ENCODE results near the gene TIMMDC1. TPM values are rescaled to one million over a fixed set of nuclear protein-coding genes. Genes with fewer than 3 reads are reported as not detected.

Gene TIMMDC1
- total RNA-seq, 1 experiment from 2014 or later = 121 TPM

DNA sequence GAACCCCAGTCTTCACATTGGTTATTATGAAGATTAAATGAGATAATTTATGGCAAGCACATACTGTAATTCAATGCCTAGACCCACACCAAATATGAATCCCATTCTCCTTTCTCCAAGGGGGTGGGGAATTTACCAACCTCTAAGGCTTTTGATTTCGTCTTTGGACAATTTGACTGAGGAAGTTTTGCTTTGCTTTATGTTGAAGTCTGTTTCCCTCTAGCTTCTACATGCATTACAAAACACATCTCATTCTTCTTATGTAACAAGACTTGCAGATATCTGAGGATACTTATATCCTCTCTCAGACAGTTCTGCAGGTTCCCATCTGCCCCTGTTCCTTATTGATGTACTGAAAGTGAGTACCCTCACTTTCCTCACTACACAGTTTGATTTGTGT lies 48.9 kb downstream of the TIMMDC1 start:
- Histone ChIP-seq H3K9me2 (ENCODE audit: insufficient read depth) (no peaks in the 10 kb centered on the region), H4K20me1 (ENCODE audit: insufficient read depth) (no peaks in the 10 kb centered on the region), H3K4me2 (ENCODE audit: low read length) (no peak overlapping the region), H3K36me3 (ENCODE audit: control insufficient read depth in 1 of 2, insufficient read depth in 2 of 2, low read length in 2 of 2) (no peaks in the 10 kb centered on the region), H3K9ac (ENCODE audit: low read length) (no peak overlapping the region), H3K9me3 (ENCODE audit: control insufficient read depth in 1 of 2, insufficient read depth in 1 of 2, low read depth in 1 of 2, low read length in 2 of 2) (no peaks in the 10 kb centered on the region), H3K4me1 (ENCODE audit: control insufficient read depth in 1 of 2, insufficient read depth in 2 of 2, low read length in 2 of 2) (no peaks in the 10 kb centered on the region), H3K4me3 (replicated peaks in 1 of 2; ENCODE audit: low read depth in 1 of 2, low read length in 2 of 2) (no peak overlapping the region), H3K27me3 (ENCODE audit: insufficient read depth, low read length) (no peaks in the 10 kb centered on the region), H3K79me2 (ENCODE audit: insufficient read depth, low read length) (no peaks in the 10 kb centered on the region), H3K27ac (ENCODE audit: low read depth, low read length) (no peak overlapping the region), H2AFZ (ENCODE audit: low read depth, low read length, poor library complexity, severe bottlenecking) (no peak overlapping the region)
- ATAC-seq (no peak), DNase-seq (ENCODE audit: low read depth, low spot score) (no peak)
- ChIA-PET POLR2A (no interaction called here), CTCF (no interaction called here), RAD21 (ENCODE audit: low non-redundant PET in 1 of 2, low total read pairs in 2 of 2, uncharacterized antibody in 2 of 2, unreplicated experiment in 2 of 2) (no interaction called here)
- intact Hi-C loops (cut with micrococcal nuclease) = no loop called here
- TF ChIP-seq YY1 (IDR thresholded peaks at IDR 0.05; ENCODE audit: extremely low read depth, insufficient replicate concordance, low read depth, low read length) (no peak), CBX3 (IDR thresholded peaks at IDR 0.05; ENCODE audit: low read depth) (no peak), ELF1 (IDR thresholded peaks at IDR 0.05; ENCODE audit: borderline replicate concordance, low read depth) (no peak), EZH2 (IDR thresholded peaks at IDR 0.05) (no peak), FOSL1 (IDR thresholded peaks at IDR 0.05; ENCODE audit: low read depth) (no peak), RAD21 (IDR thresholded peaks at IDR 0.05; ENCODE audit: low read depth) (no peak), SIN3A (IDR thresholded peaks at IDR 0.05; ENCODE audit: low read depth) (no peak), SP1 (IDR thresholded peaks at IDR 0.05; ENCODE audit: low read depth) (no peak), ZFX (IDR thresholded peaks at IDR 0.05) (no peak), TCF7L2 (IDR thresholded peaks at IDR 0.05; ENCODE audit: borderline replicate concordance, extremely low read depth, insufficient read depth, insufficient read length) (no peak), EZH2phosphoT487 (IDR thresholded peaks at IDR 0.05; ENCODE audit: borderline replicate concordance) (no peak), SRF (IDR thresholded peaks at IDR 0.05; ENCODE audit: low read depth) (no peak), EGR1 (IDR thresholded peaks at IDR 0.05; ENCODE audit: low read depth) (no peak), POLR2AphosphoS5 (IDR thresholded peaks at IDR 0.05; ENCODE audit: low read depth, low read length) (no peak), ZNF274 (IDR thresholded peaks at IDR 0.05; ENCODE audit: low read depth, low read length) (no peak), CEBPB (IDR thresholded peaks at IDR 0.05; ENCODE audit: low read depth) (no peak), POLR2A (IDR thresholded peaks at IDR 0.05; ENCODE audit: borderline replicate concordance, extremely low read depth, insufficient read depth, insufficient read length) (no peak)
- TF ChIP-seq, protein P1, sequence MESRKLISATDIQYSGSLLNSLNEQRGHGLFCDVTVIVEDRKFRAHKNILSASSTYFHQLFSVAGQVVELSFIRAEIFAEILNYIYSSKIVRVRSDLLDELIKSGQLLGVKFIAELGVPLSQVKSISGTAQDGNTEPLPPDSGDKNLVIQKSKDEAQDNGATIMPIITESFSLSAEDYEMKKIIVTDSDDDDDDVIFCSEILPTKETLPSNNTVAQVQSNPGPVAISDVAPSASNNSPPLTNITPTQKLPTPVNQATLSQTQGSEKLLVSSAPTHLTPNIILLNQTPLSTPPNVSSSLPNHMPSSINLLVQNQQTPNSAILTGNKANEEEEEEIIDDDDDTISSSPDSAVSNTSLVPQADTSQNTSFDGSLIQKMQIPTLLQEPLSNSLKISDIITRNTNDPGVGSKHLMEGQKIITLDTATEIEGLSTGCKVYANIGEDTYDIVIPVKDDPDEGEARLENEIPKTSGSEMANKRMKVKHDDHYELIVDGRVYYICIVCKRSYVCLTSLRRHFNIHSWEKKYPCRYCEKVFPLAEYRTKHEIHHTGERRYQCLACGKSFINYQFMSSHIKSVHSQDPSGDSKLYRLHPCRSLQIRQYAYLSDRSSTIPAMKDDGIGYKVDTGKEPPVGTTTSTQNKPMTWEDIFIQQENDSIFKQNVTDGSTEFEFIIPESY (IDR thresholded peaks at IDR 0.05; ENCODE audit: extremely low read depth, insufficient replicate concordance, low read length) = no peak
- TF ChIP-seq, protein P2, sequence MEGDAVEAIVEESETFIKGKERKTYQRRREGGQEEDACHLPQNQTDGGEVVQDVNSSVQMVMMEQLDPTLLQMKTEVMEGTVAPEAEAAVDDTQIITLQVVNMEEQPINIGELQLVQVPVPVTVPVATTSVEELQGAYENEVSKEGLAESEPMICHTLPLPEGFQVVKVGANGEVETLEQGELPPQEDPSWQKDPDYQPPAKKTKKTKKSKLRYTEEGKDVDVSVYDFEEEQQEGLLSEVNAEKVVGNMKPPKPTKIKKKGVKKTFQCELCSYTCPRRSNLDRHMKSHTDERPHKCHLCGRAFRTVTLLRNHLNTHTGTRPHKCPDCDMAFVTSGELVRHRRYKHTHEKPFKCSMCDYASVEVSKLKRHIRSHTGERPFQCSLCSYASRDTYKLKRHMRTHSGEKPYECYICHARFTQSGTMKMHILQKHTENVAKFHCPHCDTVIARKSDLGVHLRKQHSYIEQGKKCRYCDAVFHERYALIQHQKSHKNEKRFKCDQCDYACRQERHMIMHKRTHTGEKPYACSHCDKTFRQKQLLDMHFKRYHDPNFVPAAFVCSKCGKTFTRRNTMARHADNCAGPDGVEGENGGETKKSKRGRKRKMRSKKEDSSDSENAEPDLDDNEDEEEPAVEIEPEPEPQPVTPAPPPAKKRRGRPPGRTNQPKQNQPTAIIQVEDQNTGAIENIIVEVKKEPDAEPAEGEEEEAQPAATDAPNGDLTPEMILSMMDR (IDR thresholded peaks at IDR 0.05 in 2 of 3, conservative IDR thresholded peaks at IDR 0.05 in 1 of 3; ENCODE audit: borderline replicate concordance in 1 of 3, insufficient read depth in 1 of 3, low read depth in 2 of 3, low read length in 2 of 3) = no peak
- TF ChIP-seq, protein P3, sequence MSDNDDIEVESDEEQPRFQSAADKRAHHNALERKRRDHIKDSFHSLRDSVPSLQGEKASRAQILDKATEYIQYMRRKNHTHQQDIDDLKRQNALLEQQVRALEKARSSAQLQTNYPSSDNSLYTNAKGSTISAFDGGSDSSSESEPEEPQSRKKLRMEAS (IDR thresholded peaks at IDR 0.05) = no peak
- no TSS peak for BruUV-seq (replicated peaks)
